Thyroid gland (tissue), 4 donors: ENCODE measurements around the gene PLG. TPM values are rescaled to one million over a fixed set of nuclear protein-coding genes. Genes with fewer than 3 reads are reported as not detected.

Experiments used
- DNase-seq, 2 donors: peaks; one replicate each; pipeline ENCODE4 v3.0.0-alpha.2; 2019
- H3K27ac ChIP-seq, 3 donors: fragments of 200-600 bp; sonication (generic); 1 replicate in 2 of 3; 2 replicates in 1 of 3; pipeline ENCODE4 v1.5.1; 2016 to 2019; ENCODE audit warnings: mild to moderate bottlenecking in 1 of 3, moderate library complexity in 1 of 3
- H3K27me3 ChIP-seq: fragments of 200-600 bp; sonication (generic); one replicate; pipeline ENCODE4 v1.5.1; 2019
- H3K36me3 ChIP-seq, 2 donors: fragments of 200-600 bp; sonication (generic); one replicate each; pipeline ENCODE4 v1.5.1; 2016 to 2019
- H3K4me1 ChIP-seq, 2 donors: fragments of 200-600 bp; sonication (generic); one replicate each; pipeline ENCODE4 v1.5.1; 2017 to 2019
- H3K4me3 ChIP-seq, 3 donors: fragments of 200-600 bp; sonication (generic); replicated peaks in 1 of 3; 1 replicate in 2 of 3; 2 replicates in 1 of 3; pipeline ENCODE4 v1.5.1; 2016; ENCODE audit warnings: mild to moderate bottlenecking in 1 of 3
- H3K9me3 ChIP-seq: fragments of 200-600 bp; sonication (generic); one replicate; pipeline ENCODE4 v1.5.1; 2017
- CTCF ChIP-seq, 6 experiments: fragments of 200-600 bp in 3 of 6; fragments of 450-650 bp in 3 of 6; sonication (generic) in 3 of 6; IDR thresholded peaks; one replicate each; pipeline ENCODE4 v1.5.1; 2016 to 2019; ENCODE audit warnings: antibody characterized with exemption in 6 of 6, mild to moderate bottlenecking in 2 of 6, inconsistent platforms in 1 of 6, moderate library complexity in 1 of 6
- POLR2A ChIP-seq, 2 donors: fragments of 450-650 bp; IDR thresholded peaks; one replicate each; pipeline ENCODE4 v1.6.1; 2017; ENCODE audit warnings: antibody characterized with exemption in 2 of 2, mild to moderate bottlenecking in 2 of 2, moderate library complexity in 1 of 2
- WGBS, 2 donors: methylation state at CpG; one replicate each; pipeline ENCODE4 v1.1.5; 2017; 5-methylcytosine and 5-hydroxymethylcytosine counted together
- intact Hi-C: fragments of 100-400 bp; cut with DNase I; formaldehyde crosslinking; loops from one replicate; pipeline ENCODE4 v1.15.1; 2023
- total RNA-seq, 4 donors: library from RNA; depleted of rRNA; stranded (reverse); fragments of >200 nt; gene quantifications; one replicate each; pipeline ENCODE4 v1.2.3, GENCODE V29; 2016

Gene PLG
- total RNA-seq, 4 donors from 2014 or later, result not detected

GRCh38 chr6:160790028-160790792 is 88.2 kb downstream of the PLG start:
- 59 to 63% methylated on average over 7 of the region's 7 CpGs for WGBS, 2 donors
- Histone ChIP-seq H3K27me3 (no peaks in the 10 kb centered on the region), H3K4me1 (no peaks in the 10 kb centered on the region), H3K4me3 (no peak overlapping the region), H3K9me3 (no peaks in the 10 kb centered on the region), H3K27ac (no peak overlapping the region), H3K36me3 (no peaks in the 10 kb centered on the region)
- DNase-seq, result no peak
- intact Hi-C loops, result no loop called here
- TF ChIP-seq CTCF (IDR thresholded peaks at IDR 0.05) (no peak), POLR2A (IDR thresholded peaks at IDR 0.05) (no peak)

DNA sequence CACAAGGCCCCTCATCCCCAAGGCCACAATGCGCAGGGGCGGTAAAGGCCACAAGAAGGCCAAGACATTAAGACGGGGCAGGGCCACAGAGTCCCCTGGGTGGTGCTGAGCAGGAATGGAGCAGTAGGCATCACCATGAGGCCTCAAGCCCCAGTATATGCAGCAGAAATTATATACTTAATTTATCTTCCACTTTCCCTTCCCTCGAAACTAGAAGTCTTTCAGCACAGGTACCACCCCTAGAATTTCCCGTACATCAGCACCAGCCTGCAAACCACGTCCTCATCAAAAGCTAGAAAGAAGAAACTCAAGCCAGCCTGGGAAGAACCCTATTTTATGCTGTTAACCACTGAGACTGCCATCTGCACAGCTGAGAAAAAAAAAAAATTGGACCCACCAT is 89.4 kb downstream of the PLG start:
- Histone ChIP-seq H3K36me3 (no peaks in the 10 kb centered on the region), H3K27me3 (no peaks in the 10 kb centered on the region), H3K27ac (no peak overlapping the region), H3K4me3 (no peak overlapping the region), H3K4me1 (no peaks in the 10 kb centered on the region), H3K9me3 (no peaks in the 10 kb centered on the region)
- WGBS, 2 donors, result 82 to 88% methylated on average over 6 of the region's 6 CpGs
- intact Hi-C loops, result no loop called here
- TF ChIP-seq POLR2A (IDR thresholded peaks at IDR 0.05) (no peak), CTCF (IDR thresholded peaks at IDR 0.05) (no peak)
- DNase-seq, result no peak

GRCh38 chr6:160791981-160792418 is 90.0 kb downstream of the PLG start:
- H3K9me3 ChIP-seq, result no peaks in the 10 kb centered on the region
- intact Hi-C loops, result no loop called here
- WGBS, 2 donors, result 96 to 99% methylated on average over 3 of the region's 3 CpGs
- no peak for DNase-seq
- H3K27me3 ChIP-seq, result no peaks in the 10 kb centered on the region
- no peak overlapping the region for H3K27ac ChIP-seq
- TF ChIP-seq POLR2A (IDR thresholded peaks at IDR 0.05), result no peak
- no peak for TF ChIP-seq CTCF (IDR thresholded peaks at IDR 0.05)
- H3K4me3 ChIP-seq, result no peak overlapping the region
- H3K36me3 ChIP-seq, result no peaks in the 10 kb centered on the region
- no peaks in the 10 kb centered on the region for H3K4me1 ChIP-seq

- H3K27me3 ChIP-seq, result no peaks in the 10 kb centered on the region
- no peaks in the 10 kb centered on the region for H3K4me1 ChIP-seq
- no peak overlapping the region for H3K4me3 ChIP-seq
- no peaks in the 10 kb centered on the region for H3K9me3 ChIP-seq
- 84 to 90% methylated on average over 6 of the region's 6 CpGs for WGBS, 2 donors
- H3K27ac ChIP-seq, result no peak overlapping the region
- DNase-seq, result no peak
- no peaks in the 10 kb centered on the region for H3K36me3 ChIP-seq
- intact Hi-C loops, result no loop called here
- TF ChIP-seq CTCF (IDR thresholded peaks at IDR 0.05) (no peak), POLR2A (IDR thresholded peaks at IDR 0.05) (no peak)
These were observed 90.7 kb downstream of the PLG start for GRCh38 chr6:160792708-160793107.

DNA sequence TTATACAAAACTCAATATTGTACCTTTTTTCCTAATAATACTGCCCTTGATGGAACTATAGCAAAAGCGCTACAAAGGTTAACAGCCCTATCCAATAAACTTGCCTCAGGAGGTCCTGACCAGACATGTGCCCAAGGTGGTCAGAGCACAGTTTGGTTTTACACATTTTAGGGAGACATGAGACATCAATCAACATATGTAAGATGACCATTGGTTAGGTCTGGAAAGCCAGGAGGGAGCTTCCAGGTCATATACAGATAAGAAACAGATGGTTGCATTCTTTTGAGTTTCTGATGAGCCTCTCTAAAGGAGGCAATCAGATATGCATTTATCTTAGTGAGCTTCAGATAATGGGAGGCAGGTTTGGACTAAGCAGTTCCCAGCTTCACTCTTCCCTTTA is 91.6 kb downstream of the PLG start:
- intact Hi-C loops, result no loop called here
- H3K4me1 ChIP-seq, result no peaks in the 10 kb centered on the region
- WGBS, 2 donors, result 92 to 98% methylated on average over 1 of the region's 1 CpG
- no peak for DNase-seq
- no peak for TF ChIP-seq CTCF (IDR thresholded peaks at IDR 0.05)
- TF ChIP-seq POLR2A (IDR thresholded peaks at IDR 0.05), result no peak
- H3K4me3 ChIP-seq, result no peak overlapping the region
- H3K27ac ChIP-seq, result no peak overlapping the region
- H3K9me3 ChIP-seq, result no peaks in the 10 kb centered on the region
- H3K27me3 ChIP-seq, result no peaks in the 10 kb centered on the region
- H3K36me3 ChIP-seq, result no peaks in the 10 kb centered on the region
